A673 (cell line): ENCODE results near the gene SIRPA. TPM values are rescaled to one million over a fixed set of nuclear protein-coding genes. Genes with fewer than 3 reads are reported as not detected.

Experiments used
- BruUV-seq: library from RNA; stranded (reverse); fragments of 400-500 nt; replicated peaks from 2 replicates; lab custom pipeline; 2021; lab: Mats Ljungman, UMichigan
- CTCF ChIA-PET: fragments of 300-600 bp; sonication (Branson Sonifier 250); formaldehyde crosslinking; loops from one replicate; lab custom pipeline; 2022; ENCODE audit warnings: antibody characterized with exemption; lab: Charles Lee
- POLR2A ChIA-PET: fragments of 300-600 bp; sonication (Branson Sonifier 250); formaldehyde crosslinking; loops from one replicate; lab custom pipeline; 2022; ENCODE audit warnings: antibody characterized with exemption; ENCODE audit not compliant: low non-redundant PET; lab: Charles Lee
- DNase-seq: peaks from one replicate; pipeline ENCODE4 v3.0.0-alpha.2; 2015; ENCODE audit warnings: low spot score
- H3K27ac ChIP-seq: fragments of 200-600 bp; sonication (generic); 2 replicates; pipeline ENCODE4 v1.5.1; 2016; ENCODE audit warnings: mixed run types, low read depth, mild to moderate bottlenecking, mixed read lengths, antibody characterized with exemption, low read length; ENCODE audit not compliant: poor library complexity, severe bottlenecking
- H3K27me3 ChIP-seq: fragments of 200-600 bp; sonication (generic); replicated peaks from 2 replicates; pipeline ENCODE4 v1.6.1; 2017; ENCODE audit warnings: mixed run types, low read depth, mild to moderate bottlenecking, mixed read lengths, antibody characterized with exemption, low read length; ENCODE audit not compliant: insufficient read depth, poor library complexity
- H3K36me3 ChIP-seq: fragments of 200-600 bp; sonication (generic); 2 replicates; pipeline ENCODE4 v1.6.1; 2016; ENCODE audit warnings: mixed run types, mild to moderate bottlenecking, mixed read lengths, antibody characterized with exemption, low read length; ENCODE audit not compliant: insufficient read depth, poor library complexity, severe bottlenecking
- H3K4me1 ChIP-seq: fragments of 200-600 bp; sonication (generic); 2 replicates; pipeline ENCODE4 v1.6.1; 2017; ENCODE audit warnings: mixed run types, mild to moderate bottlenecking, mixed read lengths, antibody characterized with exemption, low read length; ENCODE audit not compliant: insufficient read depth, poor library complexity, severe bottlenecking
- H3K4me3 ChIP-seq: fragments of 200-600 bp; sonication (generic); 2 replicates; pipeline ENCODE4 v1.5.1; 2016; ENCODE audit warnings: low read depth, mixed run types, mild to moderate bottlenecking, mixed read lengths, low read length; ENCODE audit not compliant: poor library complexity, severe bottlenecking
- H3K9me3 ChIP-seq: fragments of 200-600 bp; sonication (generic); 2 replicates; pipeline ENCODE4 v1.6.1; 2016; ENCODE audit warnings: mixed run types, low read depth, mild to moderate bottlenecking, mixed read lengths, antibody characterized with exemption, low read length; ENCODE audit not compliant: poor library complexity, severe bottlenecking
- EZH2 ChIP-seq: fragments of 200-600 bp; sonication (generic); IDR thresholded peaks from 2 replicates; pipeline ENCODE4 v1.6.1; 2017; ENCODE audit warnings: borderline replicate concordance, low read depth, mild to moderate bottlenecking, mixed read lengths, antibody characterized with exemption, low read length; ENCODE audit not compliant: poor library complexity, severe bottlenecking
- intact Hi-C: fragments of 100-400 bp; cut with micrococcal nuclease; formaldehyde crosslinking; loops from one replicate; pipeline ENCODE4 v1.10.0; 2022; ENCODE audit not compliant: unreplicated experiment
- total RNA-seq: library from RNA; stranded (reverse); gene quantifications from 2 replicates; pipeline ENCODE4 v1.2.3, GENCODE V29; 2021
- TF ChIP-seq, protein P1 (sequence below): fragments of 300-800, 200-600 bp; sonication (generic); conservative IDR thresholded peaks from 2 replicates; pipeline ENCODE4 v1.5.1; 2017; ENCODE audit warnings: low read depth, mild to moderate bottlenecking, antibody characterized with exemption, low read length, moderate library complexity, mixed read lengths

Gene SIRPA
- total RNA-seq, 1 experiment from 2014 or later = 81.0 TPM

GRCh38 chr20:1939270-1939595, 44.0 kb downstream of the SIRPA start:
- ChIA-PET CTCF (no interaction called here), POLR2A (no interaction called here)
- BruUV-seq = TSS peak; percentile 30
- Histone ChIP-seq H3K27me3 (no peaks in the 10 kb centered on the region), H3K27ac (no peak overlapping the region), H3K36me3 (peaks cover 25% of the 10 kb centered on the region), H3K4me3 (no peak overlapping the region), H3K4me1 (peaks cover 3% of the 10 kb centered on the region), H3K9me3 (no peaks in the 10 kb centered on the region)
- DNase-seq = no peak
- TF ChIP-seq EZH2 = no peak
- intact Hi-C loops = no loop called here

- Histone ChIP-seq H3K27ac (no peak overlapping the region), H3K4me3 (no peak overlapping the region), H3K4me1 (peaks cover 6% of the 10 kb centered on the region), H3K27me3 (no peaks in the 10 kb centered on the region), H3K9me3 (no peaks in the 10 kb centered on the region), H3K36me3 (peaks cover 20% of the 10 kb centered on the region)
- DNase-seq = no peak
- intact Hi-C loops = no loop called here
- ChIA-PET CTCF (no interaction called here), POLR2A (no interaction called here)
- TF ChIP-seq, protein P1, sequence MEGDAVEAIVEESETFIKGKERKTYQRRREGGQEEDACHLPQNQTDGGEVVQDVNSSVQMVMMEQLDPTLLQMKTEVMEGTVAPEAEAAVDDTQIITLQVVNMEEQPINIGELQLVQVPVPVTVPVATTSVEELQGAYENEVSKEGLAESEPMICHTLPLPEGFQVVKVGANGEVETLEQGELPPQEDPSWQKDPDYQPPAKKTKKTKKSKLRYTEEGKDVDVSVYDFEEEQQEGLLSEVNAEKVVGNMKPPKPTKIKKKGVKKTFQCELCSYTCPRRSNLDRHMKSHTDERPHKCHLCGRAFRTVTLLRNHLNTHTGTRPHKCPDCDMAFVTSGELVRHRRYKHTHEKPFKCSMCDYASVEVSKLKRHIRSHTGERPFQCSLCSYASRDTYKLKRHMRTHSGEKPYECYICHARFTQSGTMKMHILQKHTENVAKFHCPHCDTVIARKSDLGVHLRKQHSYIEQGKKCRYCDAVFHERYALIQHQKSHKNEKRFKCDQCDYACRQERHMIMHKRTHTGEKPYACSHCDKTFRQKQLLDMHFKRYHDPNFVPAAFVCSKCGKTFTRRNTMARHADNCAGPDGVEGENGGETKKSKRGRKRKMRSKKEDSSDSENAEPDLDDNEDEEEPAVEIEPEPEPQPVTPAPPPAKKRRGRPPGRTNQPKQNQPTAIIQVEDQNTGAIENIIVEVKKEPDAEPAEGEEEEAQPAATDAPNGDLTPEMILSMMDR = no peak
- no peak for TF ChIP-seq EZH2
- BruUV-seq = no TSS peak
These were observed 45.4 kb downstream of the SIRPA start for GRCh38 chr20:1940581-1940980.

- no peak for DNase-seq
- intact Hi-C loops = no loop called here
- no TSS peak for BruUV-seq
- Histone ChIP-seq H3K4me1 (peaks cover 6% of the 10 kb centered on the region), H3K27me3 (no peaks in the 10 kb centered on the region), H3K36me3 (peaks cover 20% of the 10 kb centered on the region), H3K4me3 (no peak overlapping the region), H3K27ac (no peak overlapping the region), H3K9me3 (no peaks in the 10 kb centered on the region)
- TF ChIP-seq, protein P1 = no peak
- TF ChIP-seq EZH2 = no peak
- POLR2A ChIA-PET = no interaction called here
- CTCF ChIA-PET = no interaction called here
These were observed 46.0 kb downstream of the SIRPA start for GRCh38 chr20:1941226-1941625.

DNA sequence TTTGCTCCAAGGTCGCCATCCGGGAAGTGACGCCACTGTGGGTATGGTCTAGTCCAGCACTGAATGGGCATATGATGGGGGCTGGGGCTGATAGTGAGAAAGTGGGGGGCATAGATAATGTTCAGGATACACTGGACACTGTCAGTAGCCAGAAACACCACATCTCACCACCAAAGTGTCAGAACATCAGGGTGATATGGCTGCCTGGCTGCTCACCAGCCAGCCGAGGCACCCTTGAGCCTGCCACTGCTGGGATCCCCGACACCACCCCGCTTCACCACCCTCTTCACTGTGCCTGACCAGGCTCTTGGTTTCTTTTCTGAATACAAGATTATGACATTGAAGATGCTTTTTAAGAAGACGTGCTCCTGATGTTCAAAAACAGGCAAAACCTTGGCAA, 46.9 kb downstream of the SIRPA start:
- TF ChIP-seq, protein P1 = no peak
- TF ChIP-seq EZH2 = no peak
- no peak for DNase-seq
- no peak overlapping the region for H3K27ac ChIP-seq
- H3K27me3 ChIP-seq = no peaks in the 10 kb centered on the region
- peaks cover 13% of the 10 kb centered on the region for H3K36me3 ChIP-seq
- H3K9me3 ChIP-seq = no peaks in the 10 kb centered on the region
- BruUV-seq = no TSS peak
- POLR2A ChIA-PET = no interaction called here
- intact Hi-C loops = no loop called here
- peaks cover 8% of the 10 kb centered on the region for H3K4me1 ChIP-seq
- CTCF ChIA-PET = no interaction called here
- H3K4me3 ChIP-seq = no peak overlapping the region
